ENCODE data around the gene ABCG1. TPM values are rescaled to one million over a fixed set of nuclear protein-coding genes. Genes with fewer than 3 reads are reported as not detected.

Gene ABCG1
- total and polyA plus RNA-seq, 4 donors, result 11.5 to 65.0 (median 35.0) TPM

GRCh38 chr21:42276526-42277154 is 57.7 kb downstream of the ABCG1 start:
- Histone ChIP-seq H3K36me3 (ENCODE audit: control insufficient read depth in 4 of 4, insufficient read depth in 4 of 4, low read length in 4 of 4) (peaks cover 0 to 46% (median 3%) of the 10 kb centered on the region in 4 donors), H3K27me3 (ENCODE audit: control insufficient read depth in 3 of 3, insufficient read depth in 3 of 3, low read length in 2 of 3) (no peaks in the 10 kb centered on the region), H3K9ac (ENCODE audit: insufficient read depth in 1 of 2, low read length in 2 of 2) (no peak overlapping the region), H3K4me1 (ENCODE audit: control insufficient read depth in 5 of 5, insufficient read depth in 5 of 5, low read length in 5 of 5) (peaks cover 0 to 3% (median 0%) of the 10 kb centered on the region in 5 donors), H3K9me3 (ENCODE audit: control insufficient read depth in 4 of 4, insufficient read depth in 3 of 4, low read length in 3 of 4) (no peaks in the 10 kb centered on the region), H3K27ac (ENCODE audit: low read depth in 1 of 2, low read length in 1 of 2) (no peak overlapping the region), H3K4me3 (no peak overlapping the region)
- 90 to 94% methylated on average over 17 of the region's 17 CpGs for WGBS, 2 donors
- no peak for DNase-seq
- ATAC-seq (ENCODE audit: insufficient read depth, low FRiP score), result no peak
- TF ChIP-seq, protein P1, sequence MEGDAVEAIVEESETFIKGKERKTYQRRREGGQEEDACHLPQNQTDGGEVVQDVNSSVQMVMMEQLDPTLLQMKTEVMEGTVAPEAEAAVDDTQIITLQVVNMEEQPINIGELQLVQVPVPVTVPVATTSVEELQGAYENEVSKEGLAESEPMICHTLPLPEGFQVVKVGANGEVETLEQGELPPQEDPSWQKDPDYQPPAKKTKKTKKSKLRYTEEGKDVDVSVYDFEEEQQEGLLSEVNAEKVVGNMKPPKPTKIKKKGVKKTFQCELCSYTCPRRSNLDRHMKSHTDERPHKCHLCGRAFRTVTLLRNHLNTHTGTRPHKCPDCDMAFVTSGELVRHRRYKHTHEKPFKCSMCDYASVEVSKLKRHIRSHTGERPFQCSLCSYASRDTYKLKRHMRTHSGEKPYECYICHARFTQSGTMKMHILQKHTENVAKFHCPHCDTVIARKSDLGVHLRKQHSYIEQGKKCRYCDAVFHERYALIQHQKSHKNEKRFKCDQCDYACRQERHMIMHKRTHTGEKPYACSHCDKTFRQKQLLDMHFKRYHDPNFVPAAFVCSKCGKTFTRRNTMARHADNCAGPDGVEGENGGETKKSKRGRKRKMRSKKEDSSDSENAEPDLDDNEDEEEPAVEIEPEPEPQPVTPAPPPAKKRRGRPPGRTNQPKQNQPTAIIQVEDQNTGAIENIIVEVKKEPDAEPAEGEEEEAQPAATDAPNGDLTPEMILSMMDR (IDR thresholded peaks at IDR 0.05; ENCODE audit: control extremely low read depth, extremely low read depth), result no peak

- Histone ChIP-seq H3K27me3 (ENCODE audit: control insufficient read depth in 3 of 3, insufficient read depth in 3 of 3, low read length in 2 of 3) (no peaks in the 10 kb centered on the region), H3K9me3 (ENCODE audit: control insufficient read depth in 4 of 4, insufficient read depth in 3 of 4, low read length in 3 of 4) (no peaks in the 10 kb centered on the region), H3K36me3 (ENCODE audit: control insufficient read depth in 4 of 4, insufficient read depth in 4 of 4, low read length in 4 of 4) (peaks cover 0 to 47% (median 3%) of the 10 kb centered on the region in 4 donors), H3K9ac (ENCODE audit: insufficient read depth in 1 of 2, low read length in 2 of 2) (no peak overlapping the region), H3K27ac (ENCODE audit: low read depth in 1 of 2, low read length in 1 of 2) (no peak overlapping the region), H3K4me3 (no peak overlapping the region), H3K4me1 (ENCODE audit: control insufficient read depth in 5 of 5, insufficient read depth in 5 of 5, low read length in 5 of 5) (peaks cover 0 to 3% (median 0%) of the 10 kb centered on the region in 5 donors)
- TF ChIP-seq, protein P1 (IDR thresholded peaks at IDR 0.05; ENCODE audit: control extremely low read depth, extremely low read depth), result no peak
- no peak for ATAC-seq (ENCODE audit: insufficient read depth, low FRiP score)
- DNase-seq, result no peak
- WGBS, 2 donors, result 71 to 86% methylated on average over 4 of the region's 4 CpGs
Observed at GRCh38 chr21:42277593-42277992, 58.7 kb downstream of the ABCG1 start.

DNA sequence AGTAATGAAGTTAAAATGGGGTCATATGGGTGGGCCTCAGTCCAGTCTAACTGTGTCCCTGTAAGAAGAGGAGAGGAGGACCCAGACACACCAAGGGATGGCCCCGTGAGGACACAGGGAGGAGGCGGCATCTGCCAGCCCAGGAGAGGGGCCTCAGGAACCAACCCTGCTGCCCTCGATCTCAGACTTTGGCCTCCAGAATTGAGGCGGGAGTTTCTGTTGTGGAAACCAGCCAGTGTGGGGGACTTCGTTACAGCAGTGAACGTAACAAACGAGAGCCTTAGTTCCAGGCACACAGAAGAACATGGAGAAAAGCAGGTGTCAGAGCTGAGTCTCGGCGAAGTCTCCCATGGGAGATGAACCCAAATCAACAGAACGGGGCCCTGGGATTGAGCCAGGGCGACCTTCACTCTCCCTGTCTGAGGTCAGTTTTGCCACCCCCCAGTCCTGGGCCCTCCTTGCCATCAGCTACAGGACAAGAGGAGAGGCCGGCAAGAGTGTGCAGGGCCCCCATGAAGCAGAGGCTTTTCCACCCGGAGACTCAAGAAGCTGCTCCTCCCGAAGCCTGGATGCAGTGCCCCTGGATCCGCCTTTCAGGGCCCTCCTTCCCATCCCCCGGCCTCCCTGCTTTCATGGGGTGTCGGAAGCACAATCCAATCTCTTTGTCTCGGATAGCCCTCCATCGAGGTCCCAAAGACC is 59.7 kb downstream of the ABCG1 start:
- DNase-seq, result no peak
- 92 to 94% methylated on average over 18 to 19 of the region's 19 CpGs for WGBS, 2 donors
- no peaks in the 10 kb centered on the region for H3K27me3 ChIP-seq (ENCODE audit: control insufficient read depth in 3 of 3, insufficient read depth in 3 of 3, low read length in 2 of 3)
- peaks cover 0 to 3% (median 0%) of the 10 kb centered on the region in 5 donors for H3K4me1 ChIP-seq (ENCODE audit: control insufficient read depth in 5 of 5, insufficient read depth in 5 of 5, low read length in 5 of 5)
- no peak for ATAC-seq (ENCODE audit: insufficient read depth, low FRiP score)
- peaks cover 0 to 44% (median 3%) of the 10 kb centered on the region in 4 donors for H3K36me3 ChIP-seq (ENCODE audit: control insufficient read depth in 4 of 4, insufficient read depth in 4 of 4, low read length in 4 of 4)
- TF ChIP-seq, protein P1 (IDR thresholded peaks at IDR 0.05; ENCODE audit: control extremely low read depth, extremely low read depth), result no peak
- H3K4me3 ChIP-seq, result no peak overlapping the region
- no peaks in the 10 kb centered on the region for H3K9me3 ChIP-seq (ENCODE audit: control insufficient read depth in 4 of 4, insufficient read depth in 3 of 4, low read length in 3 of 4)
- H3K9ac ChIP-seq (ENCODE audit: insufficient read depth in 1 of 2, low read length in 2 of 2), result no peak overlapping the region
- H3K27ac ChIP-seq (ENCODE audit: low read depth in 1 of 2, low read length in 1 of 2), result no peak overlapping the region
